SU-DHL-6 (cell line): ENCODE data around the gene ELFN2.

Source experiments
- H2AFZ ChIP-seq: fragments of 200-600 bp; sonication (generic); 2 replicates; pipeline ENCODE4 v1.6.1; 2014; ENCODE audit warnings: low read depth, mild to moderate bottlenecking, moderate library complexity, mixed read lengths, antibody characterized with exemption, low read length; ENCODE audit not compliant: severe bottlenecking
- H3F3A ChIP-seq: fragments of 200-600 bp; shearing (Covaris generic); 2 replicates; pipeline ENCODE4 v1.6.0; 2016; ENCODE audit warnings: antibody characterized with exemption, mild to moderate bottlenecking; ENCODE audit not compliant: insufficient read depth
- H3K27ac ChIP-seq: fragments of 200-600 bp; sonication (generic); 2 replicates; pipeline ENCODE4 v1.5.1; 2016; ENCODE audit warnings: low read depth, mild to moderate bottlenecking, low read length, moderate library complexity, mixed read lengths
- H3K27me3 ChIP-seq: fragments of 200-600 bp; sonication (generic), shearing (Covaris generic); 2 replicates; pipeline ENCODE4 v1.6.0; 2014; ENCODE audit warnings: mild to moderate bottlenecking, low read length
- H3K36me3 ChIP-seq: fragments of 200-600 bp; sonication (generic); 2 replicates; pipeline ENCODE4 v1.6.1; 2014; ENCODE audit warnings: mild to moderate bottlenecking, low read length, mixed read lengths
- H3K4me2 ChIP-seq: fragments of 300-600, 200-600 bp; shearing (Covaris generic), sonication (generic); 2 replicates; pipeline ENCODE4 v1.6.0; 2014; ENCODE audit warnings: low read length, low read depth, mild to moderate bottlenecking; ENCODE audit not compliant: poor library complexity, severe bottlenecking
- H3K4me3 ChIP-seq: fragments of 200-600 bp; sonication (generic); 2 replicates; pipeline ENCODE4 v1.5.1; 2014; ENCODE audit warnings: antibody characterized with exemption, low read length, mild to moderate bottlenecking, mixed read lengths; ENCODE audit not compliant: insufficient read depth, poor library complexity, severe bottlenecking
- H3K79me2 ChIP-seq: fragments of 200-600 bp; sonication (generic); 2 replicates; pipeline ENCODE4 v1.6.1; 2014; ENCODE audit warnings: mild to moderate bottlenecking, low read length, moderate library complexity; ENCODE audit not compliant: insufficient read depth
- H3K9ac ChIP-seq: fragments of 200-600 bp; sonication (generic); 2 replicates; pipeline ENCODE4 v1.7.0; 2014; ENCODE audit warnings: mild to moderate bottlenecking, low read length
- H3K9me2 ChIP-seq: fragments of 200-600 bp; sonication (generic); replicated peaks from 2 replicates; pipeline ENCODE4 v1.6.1; 2014; ENCODE audit warnings: low read length; ENCODE audit not compliant: insufficient read depth
- H3K9me3 ChIP-seq: fragments of 200-600 bp; sonication (generic); 2 replicates; pipeline ENCODE4 v1.6.1; 2014; ENCODE audit warnings: low read length, mixed read lengths; ENCODE audit not compliant: insufficient read depth
- H4K20me1 ChIP-seq: fragments of 200-600 bp; sonication (generic); 2 replicates; pipeline ENCODE4 v1.6.1; 2014; ENCODE audit warnings: low read depth, mild to moderate bottlenecking, antibody characterized with exemption, low read length, moderate library complexity, mixed read lengths
- EZH2phosphoT487 ChIP-seq: fragments of 200-600 bp; sonication (generic), shearing (Covaris generic); conservative IDR thresholded peaks from 2 replicates; pipeline ENCODE4 v1.6.1; 2018; ENCODE audit warnings: mild to moderate bottlenecking, antibody characterized with exemption, low read length, moderate library complexity, mixed read lengths
- TF ChIP-seq, protein P1 (sequence below): fragments of 200-600 bp; sonication (generic); IDR thresholded peaks from one replicate; pipeline ENCODE4 v1.5.1; 2017; ENCODE audit warnings: antibody characterized with exemption, mild to moderate bottlenecking, low read length, moderate library complexity; ENCODE audit not compliant: insufficient read depth, poor library complexity, severe bottlenecking

The ELFN2 gene

DNA sequence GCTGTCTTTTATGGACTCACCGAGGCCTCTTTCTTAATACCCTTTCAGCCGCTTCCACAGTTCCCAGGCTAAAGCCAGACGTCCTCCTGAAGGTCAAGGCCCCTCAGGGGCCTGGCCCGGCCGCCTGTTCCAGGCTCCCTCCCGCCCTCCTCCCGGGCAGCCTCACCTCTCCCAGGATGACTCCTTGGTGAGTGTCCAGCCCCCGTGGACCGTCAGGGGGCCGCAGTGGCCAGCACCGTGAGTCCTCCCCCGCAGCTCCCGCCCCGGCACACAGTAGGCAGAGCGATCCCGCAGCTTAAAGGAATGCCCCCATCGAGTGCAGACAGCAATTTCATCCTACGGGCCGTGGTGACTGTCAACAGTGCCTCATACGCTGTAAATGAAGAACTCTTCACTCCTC is 32.9 kb downstream of the ELFN2 start:
- Histone ChIP-seq H3K79me2 (no peaks in the 10 kb centered on the region), H3K9me3 (no peaks in the 10 kb centered on the region), H3K4me2 (no peak overlapping the region), H3K36me3 (no peaks in the 10 kb centered on the region), H3K9ac (no peak overlapping the region), H3K4me3 (no peak overlapping the region), H3K27me3 (no peaks in the 10 kb centered on the region), H3F3A (no peaks in the 10 kb centered on the region), H2AFZ (no peak overlapping the region), H3K27ac (no peak overlapping the region), H4K20me1 (no peaks in the 10 kb centered on the region), H3K9me2 (no peaks in the 10 kb centered on the region)
- TF ChIP-seq, protein P1, sequence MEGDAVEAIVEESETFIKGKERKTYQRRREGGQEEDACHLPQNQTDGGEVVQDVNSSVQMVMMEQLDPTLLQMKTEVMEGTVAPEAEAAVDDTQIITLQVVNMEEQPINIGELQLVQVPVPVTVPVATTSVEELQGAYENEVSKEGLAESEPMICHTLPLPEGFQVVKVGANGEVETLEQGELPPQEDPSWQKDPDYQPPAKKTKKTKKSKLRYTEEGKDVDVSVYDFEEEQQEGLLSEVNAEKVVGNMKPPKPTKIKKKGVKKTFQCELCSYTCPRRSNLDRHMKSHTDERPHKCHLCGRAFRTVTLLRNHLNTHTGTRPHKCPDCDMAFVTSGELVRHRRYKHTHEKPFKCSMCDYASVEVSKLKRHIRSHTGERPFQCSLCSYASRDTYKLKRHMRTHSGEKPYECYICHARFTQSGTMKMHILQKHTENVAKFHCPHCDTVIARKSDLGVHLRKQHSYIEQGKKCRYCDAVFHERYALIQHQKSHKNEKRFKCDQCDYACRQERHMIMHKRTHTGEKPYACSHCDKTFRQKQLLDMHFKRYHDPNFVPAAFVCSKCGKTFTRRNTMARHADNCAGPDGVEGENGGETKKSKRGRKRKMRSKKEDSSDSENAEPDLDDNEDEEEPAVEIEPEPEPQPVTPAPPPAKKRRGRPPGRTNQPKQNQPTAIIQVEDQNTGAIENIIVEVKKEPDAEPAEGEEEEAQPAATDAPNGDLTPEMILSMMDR: no peak
- no peak for TF ChIP-seq EZH2phosphoT487

DNA sequence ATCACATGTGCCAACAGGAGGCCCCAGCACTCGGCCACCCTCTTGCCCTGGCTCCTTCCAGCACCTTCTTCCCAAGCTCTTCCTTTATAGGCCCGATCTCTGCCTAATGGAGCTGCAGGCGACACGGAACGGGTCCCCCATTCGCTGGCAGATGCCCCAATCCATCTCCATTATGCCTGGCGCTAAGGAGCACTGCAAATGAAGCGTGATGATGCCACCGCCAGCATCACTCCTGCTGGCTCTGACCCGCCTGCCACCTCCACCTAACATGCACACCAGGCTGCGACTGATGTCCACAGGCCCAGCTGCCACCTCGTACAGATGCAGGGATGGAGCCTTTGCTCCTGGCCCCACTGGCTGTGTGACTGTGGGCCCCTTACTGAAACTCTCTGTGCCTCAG is 33.5 kb downstream of the ELFN2 start:
- Histone ChIP-seq H4K20me1 (no peaks in the 10 kb centered on the region), H3K27me3 (no peaks in the 10 kb centered on the region), H3K4me3 (no peak overlapping the region)

DNA sequence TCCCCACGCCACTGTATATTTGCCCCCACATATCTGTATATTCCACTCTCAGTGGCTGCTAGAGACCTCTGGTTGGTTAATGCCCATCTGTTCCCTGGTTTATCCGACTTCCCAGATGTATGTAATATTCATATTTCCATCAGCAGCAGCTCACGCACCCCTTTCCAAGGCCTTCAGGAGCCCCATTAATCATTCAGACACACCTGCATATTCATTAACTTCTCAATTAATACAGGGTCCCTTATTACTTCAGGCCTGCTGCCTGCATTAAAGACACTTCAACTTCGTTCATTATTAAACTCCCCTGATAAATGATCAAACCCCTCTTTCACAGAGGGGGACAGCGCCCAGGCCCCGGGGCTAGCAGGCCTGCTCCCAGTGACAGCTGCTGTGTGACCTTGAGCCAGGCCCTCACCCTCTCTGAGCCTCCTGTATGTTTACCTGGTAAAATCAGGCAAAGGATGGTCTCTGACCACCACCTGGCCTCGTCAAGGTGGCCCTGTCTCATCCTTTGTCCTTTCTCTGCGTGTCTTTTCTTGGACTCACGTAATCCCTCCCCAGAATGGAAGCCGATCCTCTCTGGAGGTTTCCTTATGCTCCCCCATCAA is 34.5 kb downstream of the ELFN2 start:
- Histone ChIP-seq H3F3A (no peaks in the 10 kb centered on the region), H3K9ac (no peak overlapping the region), H3K27me3 (no peaks in the 10 kb centered on the region), H4K20me1 (no peaks in the 10 kb centered on the region), H3K4me2 (no peak overlapping the region), H2AFZ (no peak overlapping the region), H3K27ac (no peak overlapping the region), H3K9me3 (no peaks in the 10 kb centered on the region), H3K9me2 (no peaks in the 10 kb centered on the region), H3K79me2 (no peaks in the 10 kb centered on the region), H3K36me3 (no peaks in the 10 kb centered on the region), H3K4me3 (no peak overlapping the region)
- TF ChIP-seq, protein P1: no peak

More for the DNA sequence above, 33.5 kb downstream of the ELFN2 start:
- H3K27ac ChIP-seq: no peak overlapping the region
- no peaks in the 10 kb centered on the region for H3K36me3 ChIP-seq
- no peaks in the 10 kb centered on the region for H3K9me2 ChIP-seq
- no peaks in the 10 kb centered on the region for H3K9me3 ChIP-seq
- H3K4me2 ChIP-seq: no peak overlapping the region
- no peaks in the 10 kb centered on the region for H3K79me2 ChIP-seq
- H3F3A ChIP-seq: no peaks in the 10 kb centered on the region
- no peak overlapping the region for H3K9ac ChIP-seq
- TF ChIP-seq EZH2phosphoT487: no peak
- TF ChIP-seq, protein P1: no peak
- H2AFZ ChIP-seq: no peak overlapping the region
